HG03175 (cell line): ENCODE results near the gene RBM39.
"Not testable (repeated sequence)": the region's sequence is repeated elsewhere in the genome, so short reads cannot be mapped to it uniquely, and the experiment has no call there.

ENCODE experiments used
- ATAC-seq: cut with Tn5 transposase; IDR thresholded peaks from one replicate; pipeline ENCODE4 v1.9.1; 2021; ENCODE audit warnings: mild to moderate bottlenecking, moderate library complexity; ENCODE audit not compliant: unreplicated experiment

RBM39 gene

GRCh38 chr20:35756404-35756803 lies 14.3 kb upstream of the RBM39 start:
- ATAC-seq: no peak

- no peak for ATAC-seq
These were observed 8.6 kb upstream of the RBM39 start for GRCh38 chr20:35750611-35751010.

- ATAC-seq: not testable (repeated sequence)
These were observed 2.4 kb upstream of the RBM39 start for GRCh38 chr20:35744492-35744841.

- no peak for ATAC-seq
These were observed 1.8 kb upstream of the RBM39 start for GRCh38 chr20:35743693-35744491.

- no peak for ATAC-seq
These were observed 872 bp upstream of the RBM39 start for GRCh38 chr20:35742741-35743523.

- ATAC-seq: no peak
These were observed 2.5 kb downstream of the RBM39 start for GRCh38 chr20:35739294-35740163.

GRCh38 chr20:35738410-35739179 lies 3.5 kb downstream of the RBM39 start:
- no peak for ATAC-seq

- ATAC-seq: no peak
These were observed 4.2 kb downstream of the RBM39 start for GRCh38 chr20:35737865-35738333.

- no peak for ATAC-seq
These were observed 6.1 kb downstream of the RBM39 start for GRCh38 chr20:35735826-35736470.

- ATAC-seq: no peak
These were observed 7.0 kb downstream of the RBM39 start for GRCh38 chr20:35734777-35735649.

GRCh38 chr20:35734374-35734773 lies 7.7 kb downstream of the RBM39 start:
- no peak for ATAC-seq

- ATAC-seq: no peak
These were observed 9.4 kb downstream of the RBM39 start for GRCh38 chr20:35732644-35732982.

- no peak for ATAC-seq
These were observed 10.0 kb downstream of the RBM39 start for GRCh38 chr20:35731862-35732643.

GRCh38 chr20:35731469-35731788 lies 10.6 kb downstream of the RBM39 start:
- ATAC-seq: no peak

GRCh38 chr20:35730583-35731468 lies 11.2 kb downstream of the RBM39 start:
- ATAC-seq: no peak

GRCh38 chr20:35729836-35730582 lies 12.1 kb downstream of the RBM39 start:
- no peak for ATAC-seq

- ATAC-seq: no peak
These were observed 12.7 kb downstream of the RBM39 start for GRCh38 chr20:35729283-35729807.
